CD4-positive, alpha-beta T cell treated with Interleukin-17A for 4 hours (primary cell): Measurements from ENCODE around the gene ANKRD30B.
"Not testable (repeated sequence)": the region's sequence is repeated elsewhere in the genome, so short reads cannot be mapped to it uniquely, and the experiment has no call there.

Experiments used
- DNase-seq: peaks from one replicate; pipeline ENCODE4 v3.0.0-alpha.2; 2020; ENCODE audit warnings: mixed read lengths

ANKRD30B gene

GRCh38 chr18:14858514-14858913 lies 110.5 kb downstream of the ANKRD30B start:
- not testable (repeated sequence) for DNase-seq

- not testable (repeated sequence) for DNase-seq
These were observed 112.0 kb downstream of the ANKRD30B start for GRCh38 chr18:14859995-14860394.

GRCh38 chr18:14866426-14866825 lies 118.5 kb downstream of the ANKRD30B start:
- not testable (repeated sequence) for DNase-seq

- DNase-seq = not testable (repeated sequence)
These were observed 120.0 kb downstream of the ANKRD30B start for GRCh38 chr18:14867988-14868387.

- not testable (repeated sequence) for DNase-seq
These were observed 120.9 kb downstream of the ANKRD30B start for GRCh38 chr18:14868825-14869224.

- DNase-seq = not testable (repeated sequence)
These were observed 130.9 kb downstream of the ANKRD30B start for GRCh38 chr18:14878826-14879225.

GRCh38 chr18:14900435-14900834 lies 152.5 kb downstream of the ANKRD30B start:
- no peak for DNase-seq
